NB4 (cell line): Measurements from ENCODE around the gene CIB4.

Experiments
- DNase-seq: peaks from one replicate; pipeline ENCODE4 v3.0.0; 2010; ENCODE audit warnings: low read depth
- H3K4me3 ChIP-seq: one replicate; pipeline ENCODE4 v1.5.1; 2011; ENCODE audit warnings: mild to moderate bottlenecking, low read depth, low read length, moderate library complexity
- CTCF ChIP-seq: IDR thresholded peaks from one replicate; pipeline ENCODE4 v1.5.1; 2012; ENCODE audit warnings: low read depth, low read length
- MAX ChIP-seq: IDR thresholded peaks from 2 replicates; pipeline ENCODE4 v1.6.1; 2011; ENCODE audit warnings: low read depth, low read length
- MYC ChIP-seq: IDR thresholded peaks from 2 replicates; pipeline ENCODE4 v1.6.1; 2011; ENCODE audit warnings: low read depth, low read length
- POLR2A ChIP-seq: IDR thresholded peaks from 2 replicates; pipeline ENCODE4 v1.6.1; 2011; ENCODE audit warnings: mild to moderate bottlenecking; ENCODE audit not compliant: insufficient read length; ENCODE audit errors: extremely low read depth

CIB4 gene

GRCh38 chr2:26633351-26633945 lies 7.7 kb downstream of the CIB4 start:
- H3K4me3 ChIP-seq: no peak overlapping the region
- DNase-seq: no peak
- TF ChIP-seq CTCF (no peak), MAX (no peak), POLR2A (no peak), MYC (no peak)

- no peak for TF ChIP-seq CTCF
- TF ChIP-seq POLR2A: no peak
- no peak for TF ChIP-seq MYC
- no peak for TF ChIP-seq MAX
- DNase-seq: no peak
- no peak overlapping the region for H3K4me3 ChIP-seq
Measured at GRCh38 chr2:26632624-26633185, 8.5 kb downstream of the CIB4 start.

GRCh38 chr2:26631401-26632170 lies 9.6 kb downstream of the CIB4 start:
- DNase-seq: no peak
- TF ChIP-seq CTCF (no peak), MAX (no peak), POLR2A (no peak), MYC (no peak)
- H3K4me3 ChIP-seq: no peak overlapping the region

GRCh38 chr2:26630669-26631360 lies 10.4 kb downstream of the CIB4 start:
- no peak for TF ChIP-seq POLR2A
- no peak for TF ChIP-seq MAX
- TF ChIP-seq CTCF: no peak
- TF ChIP-seq MYC: no peak
- DNase-seq: no peak
- H3K4me3 ChIP-seq: no peak overlapping the region

- TF ChIP-seq MYC (no peak), MAX (no peak), POLR2A (no peak), CTCF (no peak)
- H3K4me3 ChIP-seq: no peak overlapping the region
- no peak for DNase-seq
Measured at GRCh38 chr2:26630235-26630634, 10.9 kb downstream of the CIB4 start.
